ENCODE measurements around the gene ARID3A. TPM values are rescaled to one million over a fixed set of nuclear protein-coding genes. Genes with fewer than 3 reads are reported as not detected.
A peak's percentile ranks its signal among the peaks of the same experiment; 100 is the strongest.

Gene ARID3A
- total and polyA plus RNA-seq, 2 of the 13 experiments (the other 11 are each of a cell fraction or from before 2014, with no cell fraction given): 71.3 to 77.9 TPM

GRCh38 chr19:917323-918151 is 8.3 kb upstream of the ARID3A start, which contains the start of gene KISS1R (continued):
- TF ChIP-seq ZNF850 (CRISPR knock-in tag; conservative IDR thresholded peaks at IDR 0.05): no peak
- TF ChIP-seq, protein P1, sequence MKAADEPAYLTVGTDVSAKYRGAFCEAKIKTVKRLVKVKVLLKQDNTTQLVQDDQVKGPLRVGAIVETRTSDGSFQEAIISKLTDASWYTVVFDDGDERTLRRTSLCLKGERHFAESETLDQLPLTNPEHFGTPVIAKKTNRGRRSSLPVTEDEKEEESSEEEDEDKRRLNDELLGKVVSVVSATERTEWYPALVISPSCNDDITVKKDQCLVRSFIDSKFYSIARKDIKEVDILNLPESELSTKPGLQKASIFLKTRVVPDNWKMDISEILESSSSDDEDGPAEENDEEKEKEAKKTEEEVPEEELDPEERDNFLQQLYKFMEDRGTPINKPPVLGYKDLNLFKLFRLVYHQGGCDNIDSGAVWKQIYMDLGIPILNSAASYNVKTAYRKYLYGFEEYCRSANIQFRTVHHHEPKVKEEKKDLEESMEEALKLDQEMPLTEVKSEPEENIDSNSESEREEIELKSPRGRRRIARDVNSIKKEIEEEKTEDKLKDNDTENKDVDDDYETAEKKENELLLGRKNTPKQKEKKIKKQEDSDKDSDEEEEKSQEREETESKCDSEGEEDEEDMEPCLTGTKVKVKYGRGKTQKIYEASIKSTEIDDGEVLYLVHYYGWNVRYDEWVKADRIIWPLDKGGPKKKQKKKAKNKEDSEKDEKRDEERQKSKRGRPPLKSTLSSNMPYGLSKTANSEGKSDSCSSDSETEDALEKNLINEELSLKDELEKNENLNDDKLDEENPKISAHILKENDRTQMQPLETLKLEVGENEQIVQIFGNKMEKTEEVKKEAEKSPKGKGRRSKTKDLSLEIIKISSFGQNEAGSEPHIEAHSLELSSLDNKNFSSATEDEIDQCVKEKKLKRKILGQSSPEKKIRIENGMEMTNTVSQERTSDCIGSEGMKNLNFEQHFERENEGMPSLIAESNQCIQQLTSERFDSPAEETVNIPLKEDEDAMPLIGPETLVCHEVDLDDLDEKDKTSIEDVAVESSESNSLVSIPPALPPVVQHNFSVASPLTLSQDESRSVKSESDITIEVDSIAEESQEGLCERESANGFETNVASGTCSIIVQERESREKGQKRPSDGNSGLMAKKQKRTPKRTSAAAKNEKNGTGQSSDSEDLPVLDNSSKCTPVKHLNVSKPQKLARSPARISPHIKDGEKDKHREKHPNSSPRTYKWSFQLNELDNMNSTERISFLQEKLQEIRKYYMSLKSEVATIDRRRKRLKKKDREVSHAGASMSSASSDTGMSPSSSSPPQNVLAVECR (CRISPR knock-in tag; IDR thresholded peaks at IDR 0.05; ENCODE audit: borderline replicate concordance): peak; percentile 47; the same call in 1 of the 2 replicates
- peak in 1 of 2 experiments; percentile 43; a peak in 1 of 4 replicates for TF ChIP-seq KLF16 (CRISPR knock-in tag; IDR thresholded peaks at IDR 0.05)
- TF ChIP-seq GFI1 (CRISPR knock-in tag; IDR thresholded peaks at IDR 0.05; ENCODE audit: borderline replicate concordance): peak; percentile 63
- TF ChIP-seq, protein P2, sequence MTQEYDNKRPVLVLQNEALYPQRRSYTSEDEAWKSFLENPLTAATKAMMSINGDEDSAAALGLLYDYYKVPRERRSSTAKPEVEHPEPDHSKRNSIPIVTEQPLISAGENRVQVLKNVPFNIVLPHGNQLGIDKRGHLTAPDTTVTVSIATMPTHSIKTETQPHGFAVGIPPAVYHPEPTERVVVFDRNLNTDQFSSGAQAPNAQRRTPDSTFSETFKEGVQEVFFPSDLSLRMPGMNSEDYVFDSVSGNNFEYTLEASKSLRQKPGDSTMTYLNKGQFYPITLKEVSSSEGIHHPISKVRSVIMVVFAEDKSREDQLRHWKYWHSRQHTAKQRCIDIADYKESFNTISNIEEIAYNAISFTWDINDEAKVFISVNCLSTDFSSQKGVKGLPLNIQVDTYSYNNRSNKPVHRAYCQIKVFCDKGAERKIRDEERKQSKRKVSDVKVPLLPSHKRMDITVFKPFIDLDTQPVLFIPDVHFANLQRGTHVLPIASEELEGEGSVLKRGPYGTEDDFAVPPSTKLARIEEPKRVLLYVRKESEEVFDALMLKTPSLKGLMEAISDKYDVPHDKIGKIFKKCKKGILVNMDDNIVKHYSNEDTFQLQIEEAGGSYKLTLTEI (CRISPR knock-in tag; conservative IDR thresholded peaks at IDR 0.05): no peak
- peak; percentile 87; the same call in 1 of the 2 replicates for TF ChIP-seq ZSCAN25 (CRISPR knock-in tag; IDR thresholded peaks at IDR 0.05)
- no peak for TF ChIP-seq ZFP37 (CRISPR knock-in tag; IDR thresholded peaks at IDR 0.05; ENCODE audit: borderline replicate concordance)
- no peak for TF ChIP-seq SRSF1 (optimal IDR thresholded peaks at IDR 0.05; ENCODE audit: low read depth, low read length)
- TF ChIP-seq REPIN1 (CRISPR knock-in tag; IDR thresholded peaks at IDR 0.05; ENCODE audit: borderline replicate concordance, low read depth): peak; percentile 77; the same call in 1 of the 2 replicates
- no peak for TF ChIP-seq U2AF1 (optimal IDR thresholded peaks at IDR 0.05; ENCODE audit: low read depth, low read length)
- TF ChIP-seq KLF12 (CRISPR knock-in tag; IDR thresholded peaks at IDR 0.05; ENCODE audit: borderline replicate concordance): peak; percentile 82
- TF ChIP-seq RARA (CRISPR knock-in tag; IDR thresholded peaks at IDR 0.05): no peak; the same call in 1 of the 2 replicates
- no peak for TF ChIP-seq ZNF20 (CRISPR knock-in tag; IDR thresholded peaks at IDR 0.05)
- peak; percentile 41; the same call in 1 of the 2 replicates for TF ChIP-seq THRA (CRISPR knock-in tag; IDR thresholded peaks at IDR 0.05; ENCODE audit: borderline replicate concordance)
- TF ChIP-seq CENPT (CRISPR knock-in tag; IDR thresholded peaks at IDR 0.05; ENCODE audit: low read depth): no peak
- TF ChIP-seq ZNF670 (CRISPR knock-in tag; IDR thresholded peaks at IDR 0.05; ENCODE audit: borderline replicate concordance): 0 out of 2 replicates have a peak, but pooled peaks have one; percentile 13
- peak; percentile 81; the same call in 1 of the 2 replicates for TF ChIP-seq ZNF614 (CRISPR knock-in tag; IDR thresholded peaks at IDR 0.05; ENCODE audit: borderline replicate concordance)
- TF ChIP-seq ZNF530 (CRISPR knock-in tag; IDR thresholded peaks at IDR 0.05; ENCODE audit: low read depth): no peak
- TF ChIP-seq GLMP (CRISPR knock-in tag; IDR thresholded peaks at IDR 0.05; ENCODE audit: borderline replicate concordance): no peak

All from HepG2 (cell line).